Activated CD8-positive, alpha-beta memory T cell treated with anti-CD3 and anti-CD28 coated beads for 4 hours (primary cell): ENCODE measurements around the gene HAGH.

Experiments used
- DNase-seq, 2 donors: peaks; one replicate each; pipeline ENCODE4 v3.0.0-alpha.2; 2020; ENCODE audit warnings: low read depth in 2 of 2

Gene HAGH

GRCh38 chr16:1762196-1762878 lies 64.3 kb downstream of the HAGH start:
- no peak for DNase-seq

DNA sequence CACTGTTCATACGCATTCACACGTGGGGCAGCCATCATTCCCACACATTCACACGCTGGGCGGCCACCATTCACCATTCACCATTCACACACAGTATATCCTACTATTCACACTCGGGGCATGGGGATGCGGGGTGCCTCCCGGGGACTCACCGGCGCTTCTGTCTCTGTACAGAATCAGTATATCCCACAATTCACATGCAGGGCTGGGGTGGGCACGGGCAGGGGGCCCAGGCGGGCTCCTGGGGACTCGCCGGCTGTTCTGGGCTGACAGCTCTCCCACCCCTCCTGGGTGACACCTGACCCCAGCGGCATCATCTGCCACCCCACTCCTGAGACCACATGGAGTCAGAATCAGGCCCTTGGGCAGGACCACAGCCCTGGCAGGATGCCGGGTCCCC lies 64.9 kb downstream of the HAGH start:
- no peak for DNase-seq

- DNase-seq: no peak
Observed at GRCh38 chr16:1760911-1761310, 65.7 kb downstream of the HAGH start.

DNA sequence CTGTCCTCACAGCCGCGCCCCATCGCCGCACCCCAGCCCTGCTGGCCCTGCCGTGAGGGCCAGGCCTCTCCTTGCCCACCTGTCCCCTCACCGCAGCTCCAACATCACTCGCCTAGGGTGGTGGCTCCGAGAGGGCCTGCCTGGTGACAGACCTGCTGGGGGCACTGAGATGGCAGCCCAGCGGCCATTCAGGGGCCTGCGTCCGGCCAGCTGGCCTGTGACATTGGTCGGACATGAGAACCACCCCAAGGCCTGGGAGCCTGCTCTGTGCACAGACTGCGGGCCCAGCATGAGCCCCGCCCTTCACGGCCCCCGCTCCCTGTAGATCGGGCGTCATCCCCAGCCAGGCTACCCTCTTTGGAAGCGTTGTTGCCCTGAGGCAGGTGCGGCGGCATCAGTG lies 67.1 kb downstream of the HAGH start:
- DNase-seq: no peak

DNA sequence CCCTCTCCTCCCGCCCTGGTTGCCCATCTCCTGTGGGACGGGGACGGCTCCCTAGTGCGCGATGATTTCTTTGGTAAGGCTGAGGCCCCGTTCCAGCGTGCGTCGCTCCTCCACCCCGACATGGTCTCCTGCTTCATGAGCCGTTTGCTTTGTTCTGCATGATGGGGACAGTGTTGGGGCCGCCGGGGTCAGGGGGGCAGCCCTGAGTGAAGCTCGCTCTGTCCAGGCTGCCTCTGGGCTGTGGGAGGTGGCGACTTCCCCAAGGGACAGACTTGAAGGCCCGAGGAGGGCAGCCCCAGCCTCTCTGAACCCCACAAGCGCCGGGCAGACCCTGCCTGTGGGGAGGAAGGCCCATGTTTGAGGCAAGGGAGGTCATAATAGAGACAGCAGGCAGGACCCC lies 67.7 kb downstream of the HAGH start:
- DNase-seq: no peak

DNA sequence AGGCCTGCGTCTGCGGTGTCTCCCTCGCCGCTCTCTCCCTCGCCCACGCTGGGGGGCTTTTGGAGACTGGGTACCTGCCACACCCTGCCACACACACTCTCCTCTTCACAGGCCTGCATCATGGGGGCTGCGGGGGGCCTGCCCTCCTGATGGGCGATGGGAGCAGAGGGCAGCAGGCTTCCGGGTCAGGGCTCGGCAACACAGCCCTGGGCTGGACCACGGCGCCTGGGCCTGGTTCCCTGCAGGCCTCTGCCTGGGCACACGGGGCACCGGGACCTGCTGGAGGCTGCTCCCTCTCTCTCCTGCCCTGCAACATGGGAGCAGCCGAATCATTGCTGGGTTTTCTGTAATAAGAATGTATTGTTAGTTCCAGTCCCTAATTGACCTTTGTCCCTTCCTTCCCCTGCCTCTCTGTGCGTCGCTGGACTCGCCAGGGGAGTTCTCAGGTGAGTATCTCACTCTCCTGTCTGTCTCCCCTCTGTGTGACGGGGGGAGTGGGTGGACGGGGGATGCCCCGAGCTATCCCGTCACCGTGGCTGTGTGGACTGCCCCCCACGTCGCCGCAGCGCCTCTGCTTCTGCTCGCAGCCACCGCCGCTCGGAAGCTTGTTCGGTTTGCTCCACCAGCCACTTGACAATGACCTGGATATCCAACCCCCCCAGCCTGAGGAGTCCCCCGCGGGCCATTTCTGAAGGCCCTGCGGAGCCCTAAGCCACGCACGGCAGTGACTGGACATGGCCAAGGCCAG lies 68.7 kb downstream of the HAGH start:
- no peak for DNase-seq
